GM12891 (cell line): ENCODE results near the gene PDIA5.

Experiments
- POLR2A ChIP-seq: IDR thresholded peaks from 2 replicates; pipeline ENCODE4 v1.6.1; 2011; ENCODE audit warnings: low read depth, low read length, control low read depth
- POLR2AphosphoS5 ChIP-seq: IDR thresholded peaks from 2 replicates; pipeline ENCODE4 v1.6.1; 2011; ENCODE audit warnings: low read depth, low read length, control low read depth

GRCh38 chr3:123140550-123140949, 73.7 kb downstream of the PDIA5 start:
- TF ChIP-seq POLR2AphosphoS5 (no peak), POLR2A (no peak)
